HG03378 (cell line): Measurements from ENCODE around the gene SLC22A8.
"Not testable (repeated sequence)": the region's sequence is repeated elsewhere in the genome, so short reads cannot be mapped to it uniquely, and the experiment has no call there.

Experiments used
- ATAC-seq: cut with Tn5 transposase; IDR thresholded peaks from one replicate; pipeline ENCODE4 v1.9.1; 2021; ENCODE audit warnings: mild to moderate bottlenecking, moderate library complexity; ENCODE audit not compliant: unreplicated experiment

The SLC22A8 gene

DNA sequence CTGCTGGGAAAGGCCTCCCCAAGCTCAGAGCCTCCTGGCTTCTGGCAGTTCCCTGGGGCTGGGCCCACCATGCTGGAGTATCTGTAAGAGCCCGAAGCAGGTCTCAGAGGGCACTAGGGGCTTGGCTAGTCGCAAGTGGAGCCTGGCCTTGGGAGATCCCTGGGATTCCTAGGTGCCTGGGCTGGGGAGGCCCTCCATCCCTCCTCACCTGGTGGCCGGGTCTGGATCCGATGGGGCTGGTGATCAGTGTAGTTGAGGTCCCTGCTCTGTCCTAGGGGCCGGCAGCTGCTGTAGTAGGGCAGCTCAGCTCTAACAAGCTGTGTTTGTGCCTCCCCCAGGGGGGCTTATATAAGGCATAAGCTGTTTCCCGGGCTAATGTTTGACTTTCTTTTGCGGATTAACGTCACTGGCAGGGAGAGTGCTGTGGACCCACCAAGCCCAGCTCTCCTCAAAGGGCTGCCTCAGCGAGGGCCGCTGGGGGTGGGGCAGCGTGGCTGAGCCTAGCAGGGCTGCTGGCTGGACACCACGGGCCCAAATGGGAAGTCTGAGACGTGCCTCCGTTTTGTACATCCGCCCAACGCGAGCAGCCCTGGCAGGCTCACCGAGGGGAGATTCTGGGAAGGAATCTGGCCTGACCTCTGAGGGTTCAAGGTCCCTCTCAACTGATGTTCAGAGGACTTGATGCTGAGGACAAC lies at the start of gene SLC22A8:
SLC22A8 (minus strand) TSS at position 321 of the 695 bp plus-strand sequence. CDS start 883 bp downstream, outside the sequence.
- ATAC-seq, result no peak

GRCh38 chr11:63046203-63046602 lies 30.6 kb upstream of the SLC22A8 start:
- ATAC-seq, result not testable (repeated sequence)

DNA sequence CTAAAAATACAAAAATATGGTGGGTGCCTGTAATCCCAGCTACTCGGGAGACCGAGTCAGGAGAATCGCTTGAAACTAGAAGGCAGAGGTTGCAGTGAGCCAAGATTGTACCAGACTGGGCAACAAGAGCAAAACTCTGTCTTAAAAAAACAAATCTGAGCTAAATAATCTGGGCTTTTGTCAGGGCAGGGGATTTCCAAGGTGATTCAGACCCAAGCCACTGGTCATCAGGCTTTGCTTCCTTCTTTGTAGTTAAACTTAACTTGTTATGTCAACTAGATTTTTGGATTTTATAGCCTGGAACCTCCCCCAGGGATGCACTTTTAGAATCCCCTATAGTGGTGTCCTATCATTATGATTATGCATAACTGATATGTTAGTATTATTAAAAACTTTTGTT lies 27.0 kb upstream of the SLC22A8 start:
- no peak for ATAC-seq

DNA sequence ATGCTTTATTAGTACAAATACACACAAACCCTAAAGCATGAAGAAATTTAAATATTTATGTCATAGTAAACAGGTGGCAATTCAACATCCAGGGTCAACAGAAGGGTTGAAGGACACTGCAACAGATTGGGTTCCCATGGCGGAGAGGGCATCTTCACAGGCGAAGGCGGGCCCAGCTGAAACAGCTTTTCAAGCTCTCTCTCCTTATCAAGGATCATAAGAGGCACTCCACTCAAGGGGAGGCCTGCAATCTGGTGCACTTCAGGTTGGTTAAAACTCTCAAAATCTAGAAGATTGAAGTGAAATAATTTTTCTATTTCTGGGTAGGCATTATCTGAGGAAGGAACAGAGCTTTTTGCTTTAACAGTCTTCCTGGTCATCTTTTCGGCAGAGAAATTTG lies 16.8 kb upstream of the SLC22A8 start:
- no peak for ATAC-seq

- no peak for ATAC-seq
These were observed 8.4 kb upstream of the SLC22A8 start for GRCh38 chr11:63023841-63024648.

DNA sequence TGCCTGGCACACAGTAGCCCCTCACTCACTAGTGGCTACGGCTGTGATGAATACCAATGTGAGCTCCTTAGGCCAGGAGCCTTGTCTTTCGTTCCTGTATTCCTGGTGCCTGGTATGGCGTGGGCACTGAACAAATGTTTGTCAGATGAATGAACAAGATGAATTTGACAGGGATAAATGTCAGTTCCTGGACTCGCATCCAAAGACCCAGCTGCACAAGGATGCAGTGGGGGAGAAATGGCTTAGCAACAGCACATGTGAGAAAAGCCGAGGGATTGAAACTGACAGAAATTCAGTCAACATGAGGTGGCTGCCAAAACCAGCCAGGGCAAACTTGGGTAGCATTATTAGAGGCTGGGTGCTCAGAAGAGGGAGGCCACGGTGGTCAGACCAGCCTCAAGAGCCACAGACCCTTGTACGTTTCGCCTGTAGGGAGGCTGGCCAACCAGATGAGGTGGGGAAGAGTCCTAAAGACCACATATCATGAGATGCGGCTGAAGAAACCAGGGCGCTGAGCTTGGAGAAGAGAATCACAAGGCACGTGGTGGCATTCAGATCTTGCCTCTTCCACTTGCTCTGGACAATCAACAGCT lies 7.7 kb upstream of the SLC22A8 start:
- no peak for ATAC-seq

DNA sequence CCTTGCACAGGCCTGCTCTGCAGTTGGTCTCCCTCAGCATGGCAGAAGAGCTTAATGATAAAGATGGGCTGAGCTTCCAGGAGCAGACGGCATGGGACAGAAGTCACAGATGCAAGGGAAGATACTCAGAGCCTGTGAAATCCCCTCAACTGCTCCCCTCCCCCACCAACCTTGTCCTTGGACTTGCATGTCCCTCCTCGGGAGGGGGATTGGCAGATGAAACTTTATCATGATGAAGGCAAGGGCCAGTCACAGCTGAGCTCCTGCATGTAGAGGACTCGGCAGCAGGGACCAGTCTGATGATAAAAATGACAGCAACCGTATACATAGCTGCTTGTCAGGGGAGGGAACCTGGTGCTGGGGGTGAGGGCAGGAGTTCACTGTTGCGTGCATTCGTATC lies 6.8 kb upstream of the SLC22A8 start:
- no peak for ATAC-seq

DNA sequence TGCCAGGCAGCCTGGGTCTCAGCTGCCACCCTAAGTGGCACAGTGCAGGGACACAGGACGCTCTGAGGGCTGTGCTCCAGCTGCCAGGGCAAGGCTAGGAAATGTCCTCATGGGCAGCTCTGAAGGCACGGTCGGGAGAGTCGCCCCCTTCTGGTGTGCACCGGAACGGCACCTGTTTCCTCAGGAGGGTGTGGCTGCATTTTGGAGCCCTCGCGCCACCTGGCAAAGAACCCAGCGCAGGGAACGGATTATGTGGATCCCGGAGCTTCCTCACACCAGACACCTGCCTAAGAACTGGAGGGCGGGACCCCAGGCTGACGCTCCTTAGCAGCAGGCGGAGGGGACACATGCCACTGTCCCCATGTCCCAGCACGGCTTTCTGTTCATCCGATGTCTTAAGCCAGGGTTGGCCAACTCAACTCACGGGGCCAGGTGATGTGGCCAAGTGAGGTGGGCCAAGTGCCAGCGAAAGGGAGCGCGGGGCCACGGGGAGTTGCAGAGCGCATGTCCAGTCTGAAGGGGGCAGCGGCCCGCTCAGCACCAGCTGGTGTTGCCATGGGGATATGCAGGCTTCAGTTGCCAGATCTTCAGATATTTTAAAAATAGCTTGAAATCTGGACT lies 5.1 kb upstream of the SLC22A8 start:
- no peak for ATAC-seq

DNA sequence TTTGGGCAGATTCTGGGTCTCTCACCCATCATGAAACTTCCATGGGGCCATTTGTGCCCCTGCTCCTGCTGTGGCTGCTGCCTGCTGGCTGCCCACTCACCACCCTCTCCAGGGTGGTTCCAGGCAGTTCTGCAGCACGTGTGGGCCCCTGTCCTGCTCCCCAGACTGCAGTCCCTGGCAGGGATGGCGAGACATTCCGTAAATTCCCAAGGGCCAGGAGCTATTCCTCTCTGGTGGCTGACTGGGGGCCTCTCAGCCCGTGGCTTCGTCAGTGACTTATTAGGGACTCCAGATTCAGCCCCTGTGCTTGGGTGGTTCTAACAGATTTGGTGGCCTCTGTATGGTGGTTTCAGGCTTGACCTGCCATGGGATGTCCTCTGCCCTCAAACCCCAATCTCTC lies 3.9 kb upstream of the SLC22A8 start:
- no peak for ATAC-seq

DNA sequence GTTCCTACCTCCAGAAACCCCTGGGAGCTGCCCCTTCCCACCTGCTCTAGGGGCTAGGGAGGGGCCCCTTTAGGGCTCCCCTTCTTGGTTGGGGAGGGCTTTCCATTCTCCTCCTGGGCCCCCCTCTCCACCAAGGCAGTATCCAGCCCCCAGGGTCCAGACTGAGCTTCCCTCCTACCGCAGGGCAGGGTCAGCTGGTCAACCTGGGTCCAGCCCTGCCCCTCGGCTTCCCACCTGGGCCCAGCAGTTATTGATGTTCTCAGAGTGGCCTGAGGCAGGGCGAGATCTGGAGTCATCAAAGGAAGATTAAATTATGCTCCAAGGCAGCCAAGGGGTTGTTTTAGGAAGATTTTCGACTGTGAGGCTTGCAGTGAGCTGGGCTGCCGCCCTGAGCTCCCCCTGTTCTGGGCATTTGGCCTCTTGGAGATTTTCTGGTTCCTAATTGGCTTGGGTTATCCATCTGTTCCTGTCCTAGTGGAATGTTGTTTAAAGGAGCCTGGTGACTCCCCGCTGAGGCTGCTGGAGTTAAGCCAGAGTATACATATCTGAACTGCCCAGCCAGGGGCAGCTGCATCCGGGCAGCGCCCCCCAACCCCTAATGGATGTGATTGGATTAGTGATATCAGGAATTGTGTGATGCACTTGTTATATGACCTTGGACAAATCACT lies 1.8 kb upstream of the SLC22A8 start:
- ATAC-seq, result no peak

DNA sequence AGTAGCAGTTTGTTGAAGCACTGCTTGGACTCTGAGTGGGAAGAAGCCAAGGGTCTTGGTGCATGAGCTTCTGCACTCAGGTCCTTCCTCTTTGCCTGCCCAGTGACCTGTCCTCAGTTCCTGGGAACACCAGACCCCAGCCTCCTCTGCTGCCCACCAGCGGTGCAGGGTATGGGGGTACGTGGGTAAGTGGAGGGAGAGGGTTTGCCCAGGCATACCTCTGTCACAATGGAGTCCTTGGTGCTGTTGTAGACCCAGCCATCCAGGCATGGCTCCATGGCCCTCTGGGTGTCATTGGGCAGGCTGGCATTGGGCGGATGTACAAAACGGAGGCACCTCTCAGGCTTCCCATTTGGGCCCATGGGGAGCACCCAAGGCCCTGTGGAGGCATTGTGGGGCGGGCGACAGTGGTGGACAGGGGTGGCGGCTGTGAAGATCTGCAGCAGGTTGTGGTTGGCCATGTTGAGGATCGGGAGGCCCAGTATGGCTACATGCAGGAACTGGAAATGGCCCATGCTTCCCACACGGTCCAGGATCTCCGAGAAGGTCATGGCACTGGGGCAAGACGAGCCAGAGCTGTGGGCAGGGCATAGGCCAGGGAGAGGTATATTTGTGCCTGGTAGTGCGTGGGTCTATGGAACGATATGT lies 1.1 kb downstream of the SLC22A8 start:
- no peak for ATAC-seq

DNA sequence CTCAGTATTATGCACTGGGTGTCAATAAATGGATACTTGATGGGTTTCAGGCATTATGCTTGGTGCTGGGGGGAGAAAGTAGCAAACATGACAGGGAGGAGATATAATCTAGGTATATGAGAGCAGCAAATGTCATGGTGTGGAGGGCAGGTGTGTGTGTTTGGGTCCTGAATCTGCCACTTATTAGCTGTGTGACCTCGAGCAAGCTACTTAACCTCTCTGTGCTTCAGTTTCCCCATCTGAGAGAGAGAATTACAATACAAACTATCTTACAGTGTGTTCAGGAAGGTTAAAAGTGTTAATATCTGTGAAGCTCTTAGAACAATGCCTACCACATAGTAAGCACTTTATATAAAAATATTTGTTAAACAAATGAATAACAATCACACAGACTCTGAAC lies 2.8 kb downstream of the SLC22A8 start:
- ATAC-seq, result no peak

DNA sequence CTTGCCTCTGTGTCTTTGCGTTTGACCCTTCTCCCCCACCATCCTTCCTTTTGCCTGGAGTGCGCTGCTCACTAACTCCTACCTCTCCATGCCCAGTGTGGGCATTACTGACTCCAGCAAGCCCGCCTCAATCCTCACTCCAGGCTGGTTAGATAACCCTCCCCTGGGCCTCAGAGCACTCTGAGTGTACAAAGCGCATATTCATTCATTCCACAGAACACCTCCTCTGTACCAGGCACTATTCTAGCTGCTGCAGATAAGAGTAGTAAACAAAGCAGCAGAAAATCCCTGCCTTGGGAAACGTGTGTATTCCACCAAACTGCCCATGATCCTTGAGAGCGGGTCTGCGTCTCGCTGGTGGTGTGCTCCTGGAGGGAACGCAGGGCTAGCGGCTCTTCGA lies 3.2 kb downstream of the SLC22A8 start:
- no peak for ATAC-seq

DNA sequence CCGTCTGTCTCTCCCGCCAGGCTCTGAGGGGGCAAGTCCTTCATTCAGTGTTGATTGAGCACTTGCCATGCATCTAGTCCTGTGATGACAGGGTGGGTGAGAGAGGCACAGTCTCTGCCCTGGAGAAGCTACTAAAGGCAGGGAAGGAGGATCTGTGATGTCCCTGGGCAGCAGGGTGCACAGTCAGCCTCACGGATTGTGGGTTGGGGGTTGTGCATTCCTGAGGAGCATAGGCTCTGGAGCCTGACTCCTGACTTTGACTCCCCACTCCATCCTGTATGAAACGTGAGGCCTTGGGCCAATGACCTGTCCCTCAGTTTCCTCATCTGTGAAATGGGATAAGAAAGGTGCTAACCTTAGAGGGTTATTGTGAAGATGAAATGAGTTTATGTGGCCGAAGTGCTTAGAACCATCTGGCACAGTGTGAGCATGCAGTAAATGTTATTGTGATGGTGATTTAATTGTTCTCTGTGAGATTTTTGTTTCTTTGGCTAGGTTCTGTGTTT lies 4.7 kb downstream of the SLC22A8 start:
- no peak for ATAC-seq

DNA sequence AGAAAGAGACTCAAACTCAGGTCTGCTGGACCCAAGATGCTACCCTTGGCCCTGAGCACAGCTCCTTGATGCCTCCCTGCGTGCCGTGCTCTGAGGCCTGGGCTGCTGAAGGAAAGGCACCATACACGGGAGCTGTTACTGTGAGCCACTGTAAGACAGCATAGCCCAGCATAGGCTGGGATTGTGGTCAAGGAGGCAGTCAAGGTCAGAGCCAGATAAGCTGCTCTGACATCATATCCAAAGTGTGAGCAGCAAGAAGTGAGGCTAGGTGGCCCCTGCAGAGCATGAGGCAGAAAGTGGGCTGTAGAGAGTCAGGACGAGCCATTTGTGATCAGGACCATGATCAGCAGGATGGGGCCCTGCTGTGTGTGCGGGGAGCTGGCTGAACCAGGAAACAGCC lies 7.7 kb downstream of the SLC22A8 start:
- no peak for ATAC-seq

DNA sequence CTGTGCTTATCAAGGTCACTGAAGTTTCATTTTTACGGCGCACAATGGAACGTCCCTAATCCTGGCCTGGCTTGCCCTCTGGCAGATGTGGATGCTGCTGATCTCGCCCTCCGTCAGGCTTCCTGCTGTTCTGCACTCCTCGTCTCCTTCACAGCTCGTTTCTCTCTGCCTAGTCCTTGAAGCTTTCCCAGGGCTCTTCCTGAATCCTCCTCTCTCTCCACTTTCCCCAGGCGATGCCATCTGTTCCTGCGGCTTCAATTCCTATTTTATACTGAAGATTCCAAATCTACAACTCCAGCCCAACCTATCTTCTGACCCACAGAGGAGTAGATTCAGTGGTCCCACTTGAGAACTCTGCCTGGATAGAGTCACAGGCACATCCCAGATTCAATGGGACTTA lies 14.2 kb downstream of the SLC22A8 start:
- ATAC-seq, result no peak

- ATAC-seq, result no peak
These were observed 16.0 kb downstream of the SLC22A8 start for GRCh38 chr11:62999649-63000048.

DNA sequence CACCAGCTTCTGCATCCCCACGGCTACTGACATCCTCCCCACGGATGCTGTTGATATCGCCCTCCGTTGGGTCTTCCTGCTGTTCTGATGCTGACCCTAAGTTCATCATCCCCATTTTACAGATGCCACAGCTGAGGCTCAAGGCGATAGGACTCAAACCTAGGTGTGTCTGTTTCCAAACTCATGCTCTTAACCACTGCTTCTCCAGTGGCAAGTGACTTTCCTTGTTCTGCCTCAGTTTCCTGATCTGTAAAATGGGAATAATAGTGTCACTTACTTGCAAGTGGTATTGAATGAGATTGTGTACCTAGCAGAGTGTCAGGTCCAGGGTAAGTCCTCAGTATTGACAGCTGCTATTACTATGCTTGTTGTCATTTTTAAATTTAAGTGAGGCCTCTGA lies 16.5 kb downstream of the SLC22A8 start:
- no peak for ATAC-seq

DNA sequence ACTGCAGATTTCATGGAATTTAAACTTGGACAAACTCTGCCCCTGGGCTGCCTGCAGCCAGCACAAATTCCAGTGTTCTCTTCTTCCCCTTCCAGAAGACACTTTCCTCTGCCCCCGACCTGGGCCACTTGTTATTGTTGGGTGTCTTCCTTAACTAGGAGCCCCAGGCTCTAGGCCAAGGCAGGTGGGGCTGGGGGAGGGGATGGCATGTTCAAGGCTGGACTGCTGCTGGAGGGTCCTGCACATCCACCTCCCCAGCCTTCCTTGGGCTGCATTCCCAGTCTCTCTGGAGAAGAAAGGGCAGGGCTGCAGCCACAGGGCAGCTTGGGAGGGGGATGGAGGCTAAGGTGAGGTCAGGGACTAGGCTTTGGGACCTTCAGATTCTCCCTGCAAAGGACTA lies 19.4 kb downstream of the SLC22A8 start:
- ATAC-seq, result no peak

GRCh38 chr11:62994775-62995174 lies 20.9 kb downstream of the SLC22A8 start:
- ATAC-seq, result no peak
